ENCODE data around the gene HMGXB3. TPM values are rescaled to one million over a fixed set of nuclear protein-coding genes. Genes with fewer than 3 reads are reported as not detected.

The HMGXB3 gene
- total RNA-seq, 1 experiment from 2014 or later, result 54.3 TPM

DNA sequence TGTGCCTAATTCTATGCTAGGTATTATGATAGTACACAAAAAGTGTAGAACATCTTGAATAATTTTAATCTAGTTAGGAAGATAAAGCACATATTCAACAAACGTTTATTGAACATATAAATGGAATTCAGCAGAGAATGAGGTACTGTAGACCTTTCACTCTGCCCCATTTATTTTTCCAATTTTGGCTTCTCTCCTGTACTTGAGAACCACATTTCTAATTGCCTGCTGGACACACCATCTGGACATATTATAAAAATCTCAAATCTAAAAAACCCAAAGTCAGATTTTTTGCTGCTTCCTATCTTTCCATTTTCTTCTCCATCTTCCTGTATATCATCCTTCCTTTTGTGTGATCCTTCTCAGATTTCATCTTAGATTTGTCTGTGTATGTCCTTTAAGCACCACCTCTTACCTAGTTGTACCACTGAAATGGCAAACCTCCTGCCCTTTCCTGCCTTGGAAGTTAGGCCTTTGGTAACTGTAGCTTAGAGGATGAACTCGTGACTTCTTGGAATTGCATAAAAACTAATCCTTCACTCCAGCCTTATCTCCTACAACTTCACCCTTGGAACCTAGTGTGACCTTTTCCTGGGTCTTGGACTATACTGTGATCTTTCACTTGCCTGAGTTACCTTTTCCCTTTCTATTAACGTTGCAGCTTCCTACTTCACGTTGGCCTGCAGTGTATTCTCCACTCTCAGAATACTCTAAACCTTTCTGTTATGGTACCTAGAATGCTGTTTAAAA, 31.2 kb upstream of the HMGXB3 start:
- no peak for DNase-seq (ENCODE audit: low read depth, low spot score)
- in situ Hi-C loops (cut with HindIII; ENCODE audit: low pct_unique_long_range_greater_than_20kb, low sequenced_read_pairs), result no loop called here

DNA sequence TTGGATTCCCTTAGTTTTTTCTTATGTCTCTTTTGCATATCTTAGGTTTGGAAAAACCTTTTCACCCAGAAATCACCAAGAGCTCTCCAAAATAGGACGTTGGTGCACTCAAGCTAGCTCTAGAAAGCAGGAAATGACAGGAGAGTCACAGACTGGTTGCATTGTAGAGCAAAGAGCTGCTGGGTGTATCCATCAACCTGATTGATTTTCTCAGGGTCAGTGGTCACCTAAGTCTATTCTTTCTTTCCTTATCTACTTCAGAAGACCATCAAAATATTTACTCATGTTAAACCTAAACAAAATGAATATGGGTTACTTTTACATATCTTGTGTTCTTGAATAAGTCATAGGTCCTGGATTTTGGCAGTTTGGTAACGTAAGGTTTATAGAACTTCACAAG, 25.1 kb upstream of the HMGXB3 start:
- DNase-seq (ENCODE audit: low read depth, low spot score), result no peak
- in situ Hi-C loops (cut with HindIII; ENCODE audit: low pct_unique_long_range_greater_than_20kb, low sequenced_read_pairs), result no loop called here

DNA sequence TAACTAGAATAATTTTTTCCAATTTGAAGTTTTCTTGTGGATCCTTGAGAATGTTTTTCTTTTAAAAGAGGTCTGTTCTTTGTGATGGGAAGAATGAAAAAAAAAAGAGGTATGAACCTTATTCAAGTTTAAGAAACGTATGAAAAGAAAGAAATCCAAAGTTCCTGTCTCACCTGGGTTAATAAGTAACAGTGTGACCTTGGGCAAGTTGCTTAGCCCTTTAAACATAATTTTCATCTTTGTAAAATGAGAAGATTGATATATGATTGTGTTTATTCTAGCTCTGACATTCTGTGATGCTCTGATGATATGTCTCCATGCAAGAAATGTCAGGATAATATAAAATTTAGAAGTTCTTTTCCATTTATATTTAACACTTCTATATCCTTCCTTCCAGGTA, 20.6 kb upstream of the HMGXB3 start:
- no peak for DNase-seq (ENCODE audit: low read depth, low spot score)
- in situ Hi-C loops (cut with HindIII; ENCODE audit: low pct_unique_long_range_greater_than_20kb, low sequenced_read_pairs), result no loop called here

DNA sequence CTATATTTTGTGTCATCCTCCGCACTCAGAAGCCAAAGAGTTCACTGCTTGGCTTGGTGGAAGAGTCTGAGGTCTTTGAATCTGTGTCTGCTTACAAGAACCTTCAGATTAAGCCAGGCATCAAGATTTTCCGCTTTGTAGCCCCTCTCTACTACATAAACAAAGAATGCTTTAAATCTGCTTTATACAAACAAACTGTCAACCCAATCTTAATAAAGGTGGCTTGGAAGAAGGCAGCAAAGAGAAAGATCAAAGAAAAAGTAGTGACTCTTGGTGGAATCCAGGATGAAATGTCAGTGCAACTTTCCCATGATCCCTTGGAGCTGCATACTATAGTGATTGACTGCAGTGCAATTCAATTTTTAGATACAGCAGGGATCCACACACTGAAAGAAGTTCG, 19.3 kb upstream of the HMGXB3 start:
- in situ Hi-C loops (cut with HindIII; ENCODE audit: low pct_unique_long_range_greater_than_20kb, low sequenced_read_pairs), result no loop called here
- DNase-seq (ENCODE audit: low read depth, low spot score), result no peak

DNA sequence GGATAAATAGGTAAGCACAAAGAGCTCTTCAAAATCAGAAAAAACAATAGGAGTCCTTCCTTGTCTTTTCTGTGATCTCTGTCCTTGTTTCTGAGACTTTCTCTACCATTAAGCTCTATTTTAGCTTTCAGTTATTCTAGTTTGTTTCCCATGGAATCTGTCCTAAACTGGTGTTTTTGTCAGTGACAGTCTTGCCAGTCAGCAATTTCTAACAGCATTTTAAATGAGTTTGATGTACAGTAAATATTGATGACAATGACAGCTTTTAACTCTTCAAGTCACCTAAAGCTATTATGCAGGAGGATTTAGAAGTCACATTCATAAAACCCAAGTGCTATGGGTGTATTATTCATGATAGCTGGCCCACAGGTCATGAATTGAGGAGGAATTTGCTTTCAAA, 18.0 kb upstream of the HMGXB3 start:
- in situ Hi-C loops (cut with HindIII; ENCODE audit: low pct_unique_long_range_greater_than_20kb, low sequenced_read_pairs), result no loop called here
- no peak for DNase-seq (ENCODE audit: low read depth, low spot score)

DNA sequence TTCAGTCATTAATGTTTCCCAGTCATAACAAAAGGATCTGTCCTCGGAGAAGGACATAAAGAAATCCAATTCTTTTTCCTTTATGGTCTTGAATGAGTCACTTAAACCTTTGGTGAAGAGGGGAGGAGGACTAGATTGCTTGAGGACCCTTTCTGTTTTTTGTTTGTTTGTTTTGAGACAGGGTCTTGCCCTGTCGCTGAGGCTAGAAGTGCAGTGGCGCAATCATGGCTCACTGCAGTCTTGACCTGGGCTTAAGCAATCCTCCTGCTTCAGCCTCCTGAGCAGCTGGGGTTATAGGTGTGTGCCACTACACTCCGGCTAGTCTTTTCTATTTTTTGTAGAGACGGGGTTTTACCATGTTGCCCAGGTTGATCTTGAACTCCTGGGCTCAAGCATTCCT, 12.4 kb upstream of the HMGXB3 start:
- no peak for DNase-seq (ENCODE audit: low read depth, low spot score)
- in situ Hi-C loops (cut with HindIII; ENCODE audit: low pct_unique_long_range_greater_than_20kb, low sequenced_read_pairs), result no loop called here

DNA sequence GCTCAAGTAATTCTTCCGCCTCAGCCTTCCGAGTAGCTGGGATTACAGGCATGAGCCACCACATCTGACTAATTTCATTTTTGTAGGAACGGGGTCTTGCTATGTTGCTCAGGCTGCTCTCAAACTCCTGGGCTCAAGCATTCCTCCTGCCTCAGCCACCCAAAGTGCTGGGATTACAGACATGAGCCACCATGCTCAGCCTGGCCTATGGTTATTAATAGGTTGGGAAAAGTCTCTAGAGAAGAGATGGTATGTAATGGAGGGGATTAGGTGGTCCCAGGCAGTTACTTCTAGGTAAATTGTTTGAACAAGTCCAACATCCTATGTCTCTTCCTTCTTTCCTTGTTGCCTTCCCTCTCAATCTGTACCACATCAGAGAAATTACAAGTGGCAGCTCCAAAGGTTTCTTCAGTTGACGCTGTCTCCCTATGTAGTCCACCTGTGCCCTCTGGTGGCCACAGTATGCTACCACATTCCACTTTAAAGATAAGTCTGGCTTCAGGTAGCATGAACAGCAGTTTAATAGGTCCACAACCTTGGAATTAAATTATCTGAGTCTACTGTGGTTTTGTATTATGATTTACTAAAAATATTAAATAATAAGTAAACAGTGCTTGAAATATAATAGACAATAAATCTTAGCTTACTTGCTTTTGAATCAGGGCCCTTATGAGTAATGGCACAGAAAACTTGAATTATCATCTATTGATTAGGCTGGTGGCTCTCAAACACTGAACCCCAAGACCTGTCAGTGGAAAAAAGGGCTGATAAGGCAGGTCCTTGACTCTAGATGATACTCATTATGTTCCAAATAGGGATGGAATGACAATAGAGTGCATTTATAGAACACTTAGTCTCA, 9.8 kb upstream of the HMGXB3 start:
- peak; percentile 82 for DNase-seq (ENCODE audit: low read depth, low spot score)
- in situ Hi-C loops (cut with HindIII; ENCODE audit: low pct_unique_long_range_greater_than_20kb, low sequenced_read_pairs), result no loop called here

DNA sequence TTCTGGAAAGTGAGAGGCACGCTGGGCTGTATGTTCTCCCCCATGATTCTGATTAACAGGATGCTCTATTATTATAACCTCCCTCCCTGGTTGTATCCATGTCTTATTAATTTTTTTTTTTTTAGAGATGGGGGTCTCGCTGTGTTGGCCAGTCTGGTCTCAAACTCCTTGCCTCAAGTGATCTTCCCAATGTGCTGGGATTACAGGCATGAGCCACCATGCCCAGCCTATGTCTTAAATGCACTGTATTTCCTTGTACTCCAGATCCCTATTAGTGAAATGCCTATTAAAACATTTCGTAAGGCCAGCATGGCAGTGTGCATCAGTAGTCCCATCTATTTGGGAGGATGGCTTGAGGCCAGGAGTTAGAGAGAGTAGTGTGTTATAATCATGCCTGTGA, 7.1 kb upstream of the HMGXB3 start:
- in situ Hi-C loops (cut with HindIII; ENCODE audit: low pct_unique_long_range_greater_than_20kb, low sequenced_read_pairs), result no loop called here
- DNase-seq (ENCODE audit: low read depth, low spot score), result no peak

DNA sequence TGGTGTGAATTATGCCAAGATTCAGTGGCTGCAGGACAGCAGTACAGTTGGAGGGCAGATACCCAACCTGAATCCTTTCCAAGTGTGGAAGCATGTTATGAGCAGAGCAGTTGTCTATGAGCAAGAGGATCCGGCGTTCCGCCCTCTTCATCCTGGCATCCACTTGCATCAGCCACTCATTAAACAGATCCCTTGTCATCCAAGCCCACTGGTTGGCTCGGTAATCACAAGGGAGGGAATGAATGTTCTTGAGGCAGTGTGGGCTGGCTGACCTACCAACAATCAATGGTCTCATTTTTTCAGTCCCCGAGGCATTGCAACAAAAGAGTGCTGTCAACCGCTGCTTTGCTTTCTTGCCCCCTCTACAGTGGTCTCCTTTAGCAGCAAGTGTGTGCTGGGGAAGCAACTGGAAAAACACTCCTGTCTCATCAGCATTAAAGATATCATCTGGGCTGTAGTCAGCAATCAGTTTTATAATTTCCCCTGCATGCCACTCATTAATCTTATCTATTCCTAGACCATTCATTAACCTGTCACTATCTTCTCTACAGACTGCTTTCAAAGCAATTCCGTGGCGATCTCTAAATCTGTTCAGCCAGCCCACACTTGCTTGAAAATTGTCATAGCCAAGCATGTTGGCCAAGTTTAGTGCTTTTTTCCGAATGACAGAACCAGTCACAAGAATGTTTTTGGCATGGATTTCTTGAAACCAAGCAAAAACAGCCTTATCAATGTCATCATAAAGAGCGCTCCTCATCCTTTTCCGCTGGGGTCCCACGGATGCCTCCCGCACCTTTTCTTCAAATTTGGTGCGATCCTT, 4.9 kb upstream of the HMGXB3 start:
- DNase-seq (ENCODE audit: low read depth, low spot score), result peak; percentile 86
- in situ Hi-C loops (cut with HindIII; ENCODE audit: low pct_unique_long_range_greater_than_20kb, low sequenced_read_pairs), result no loop called here

DNA sequence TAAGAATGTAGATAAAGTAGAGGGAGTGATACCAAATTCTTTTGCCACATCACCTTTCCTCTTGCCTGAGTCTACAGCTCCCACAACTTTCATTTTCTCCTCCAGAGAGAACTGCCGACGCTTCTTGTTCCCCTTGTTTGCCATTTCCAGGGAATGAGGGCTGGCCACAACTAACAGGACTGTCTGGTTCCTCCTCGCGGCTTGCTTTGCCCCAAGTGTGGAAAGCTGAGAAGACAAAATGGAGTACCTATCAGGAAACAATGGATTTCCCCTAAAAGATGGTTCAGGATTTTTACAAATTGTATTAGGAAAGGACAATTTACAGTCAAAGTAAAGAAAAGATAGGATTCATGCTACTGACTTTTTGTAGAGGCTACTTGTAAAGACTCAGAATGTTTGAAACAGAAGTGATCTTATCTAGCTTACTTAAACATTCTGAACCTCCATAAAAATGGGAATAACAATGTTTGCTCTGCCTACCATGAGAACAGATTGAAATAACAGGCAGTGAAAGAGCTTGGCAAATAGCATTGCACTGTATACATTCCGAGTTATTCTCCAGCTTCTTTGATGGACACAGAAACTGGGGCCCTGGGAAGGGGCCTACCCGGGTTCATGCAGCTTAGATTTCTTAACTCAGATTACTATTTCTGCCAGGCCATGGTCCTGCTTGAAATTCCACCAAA, 4.2 kb upstream of the HMGXB3 start:
- DNase-seq (ENCODE audit: low read depth, low spot score), result no peak
- in situ Hi-C loops (cut with HindIII; ENCODE audit: low pct_unique_long_range_greater_than_20kb, low sequenced_read_pairs), result no loop called here

DNA sequence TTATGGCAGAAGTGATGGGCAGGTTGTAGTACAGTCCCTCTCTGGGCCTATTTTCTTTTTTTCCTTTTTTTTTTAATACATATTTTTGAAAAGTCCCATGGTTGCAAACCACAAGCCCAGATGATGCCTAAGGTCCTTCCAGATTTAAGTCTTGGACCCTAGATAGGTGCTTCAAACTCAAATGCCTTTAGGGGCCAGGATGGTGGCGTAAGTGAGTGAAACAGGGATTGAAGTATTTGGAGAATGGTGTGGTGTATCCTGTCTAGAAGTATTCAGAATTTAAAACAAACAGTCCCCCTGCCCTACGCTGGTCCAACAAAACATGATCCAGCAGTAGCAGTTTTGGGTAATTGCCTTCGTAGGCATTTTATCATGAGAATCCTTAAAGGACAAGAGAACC, 2.3 kb upstream of the HMGXB3 start:
- in situ Hi-C loops (cut with HindIII; ENCODE audit: low pct_unique_long_range_greater_than_20kb, low sequenced_read_pairs), result no loop called here
- no peak for DNase-seq (ENCODE audit: low read depth, low spot score)

DNA sequence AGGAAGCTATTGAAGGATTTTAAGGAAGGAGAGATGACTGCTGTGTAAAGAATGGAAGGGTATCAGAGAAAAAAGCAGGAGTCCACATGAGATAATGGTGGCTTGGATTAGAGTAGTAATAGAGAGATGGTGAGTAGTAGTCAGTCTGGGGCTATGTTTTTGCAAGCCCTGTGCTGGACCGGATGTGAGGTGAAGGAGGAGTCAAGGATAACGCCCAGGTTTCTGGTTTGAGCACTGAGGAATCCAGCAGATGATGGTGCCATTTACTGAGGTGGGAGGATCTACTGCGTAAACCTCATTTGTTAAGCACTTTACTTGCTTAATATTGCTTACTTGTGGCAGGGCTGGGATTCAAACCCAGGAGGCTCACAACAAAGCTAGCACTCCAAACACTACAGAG, 1.2 kb upstream of the HMGXB3 start:
- DNase-seq (ENCODE audit: low read depth, low spot score), result no peak
- in situ Hi-C loops (cut with HindIII; ENCODE audit: low pct_unique_long_range_greater_than_20kb, low sequenced_read_pairs), result no loop called here

DNA sequence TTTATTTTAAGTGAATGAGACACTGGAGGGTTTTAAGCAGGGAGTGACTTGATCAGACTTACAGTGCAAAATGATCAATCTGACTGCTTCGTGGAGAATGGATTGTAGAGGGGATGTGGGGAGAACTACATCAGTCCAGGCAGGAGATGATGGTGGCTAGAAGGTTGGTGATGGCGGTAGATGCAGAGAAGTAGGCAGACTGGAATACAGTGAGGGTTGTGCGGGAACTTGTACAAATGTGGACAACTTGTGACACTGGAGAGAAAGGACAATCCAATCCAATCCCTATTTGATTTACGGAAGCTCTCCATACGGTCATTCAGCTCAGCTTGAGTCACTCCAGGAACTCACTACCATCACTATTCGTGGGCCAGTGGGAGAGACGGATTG, 678 bp upstream of the HMGXB3 start:
- in situ Hi-C loops (cut with HindIII; ENCODE audit: low pct_unique_long_range_greater_than_20kb, low sequenced_read_pairs), result no loop called here
- DNase-seq (ENCODE audit: low read depth, low spot score), result no peak

DNA sequence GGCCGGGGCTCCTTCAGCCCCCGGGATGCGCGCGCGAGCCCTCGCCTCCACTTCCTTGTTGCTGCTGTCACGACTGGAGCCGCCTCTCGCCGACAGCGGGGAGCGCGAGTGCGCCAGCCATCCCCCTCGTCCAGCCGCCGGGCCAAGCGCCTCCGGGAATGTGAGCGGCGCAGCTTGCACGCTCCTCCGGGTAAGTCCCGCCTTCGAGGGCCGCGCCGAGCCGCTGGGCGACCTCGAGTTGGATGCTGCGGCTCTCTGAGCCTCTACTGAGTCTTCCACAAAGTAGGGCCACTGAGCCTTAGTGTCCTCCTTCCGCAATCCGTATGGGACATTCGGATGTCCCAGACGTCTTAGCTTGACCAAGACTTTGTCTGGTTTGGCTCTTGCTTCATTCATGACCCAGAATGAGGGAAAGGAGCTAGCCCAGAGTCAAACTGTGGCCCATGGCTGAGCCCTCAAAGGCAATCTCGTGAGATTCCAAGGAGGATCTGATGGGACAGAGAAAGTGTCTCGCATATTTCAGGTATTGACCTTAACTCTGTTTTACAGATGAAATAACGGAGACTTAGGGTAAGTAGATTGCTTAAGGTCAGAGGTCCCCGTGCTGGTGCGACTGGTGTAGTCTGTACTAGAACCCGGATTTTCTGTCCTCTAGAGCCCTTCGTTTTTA, 586 bp downstream of the HMGXB3 start:
- DNase-seq (ENCODE audit: low read depth, low spot score), result peak; percentile 12
- in situ Hi-C loops (cut with HindIII; ENCODE audit: low pct_unique_long_range_greater_than_20kb, low sequenced_read_pairs), result no loop called here

DNA sequence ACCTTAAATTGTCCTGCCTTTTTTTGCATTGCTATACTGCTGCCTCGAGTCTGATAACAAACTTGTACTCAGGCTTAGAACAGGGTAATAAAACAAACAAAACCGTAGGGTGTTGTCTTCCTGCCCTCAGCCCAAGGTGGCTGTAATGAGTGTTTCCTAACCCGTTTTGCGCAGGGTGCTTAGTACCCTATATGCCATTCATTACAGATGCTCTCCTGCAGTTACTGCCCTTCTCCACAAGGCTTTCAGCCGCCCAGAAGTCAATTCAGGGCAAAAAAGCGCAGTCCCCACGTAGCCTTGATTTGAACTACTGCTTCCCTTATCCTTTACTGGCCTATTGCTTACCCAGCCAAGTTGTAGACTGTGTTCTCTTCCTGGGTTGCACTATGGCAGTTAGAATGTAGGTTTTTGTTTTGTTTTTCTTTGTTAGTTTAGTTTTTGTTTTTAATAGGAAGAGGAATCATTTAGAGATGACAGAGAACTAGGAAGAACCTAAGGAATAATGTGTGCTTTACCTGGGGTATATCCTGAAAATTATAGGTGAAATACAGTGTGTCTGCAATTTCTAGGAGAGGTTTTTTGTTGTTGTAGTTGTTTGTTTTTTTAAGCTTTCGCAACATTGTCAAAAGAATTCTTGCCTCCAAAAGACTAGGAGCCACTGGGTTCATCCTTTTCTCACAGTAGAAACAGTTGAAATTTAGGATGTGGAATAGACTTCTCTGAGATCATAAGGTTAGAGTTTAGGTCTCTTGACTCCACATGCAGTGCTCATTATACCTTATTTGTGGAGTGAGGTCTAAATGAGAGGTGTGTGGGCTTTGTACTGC, 1.3 kb downstream of the HMGXB3 start:
- in situ Hi-C loops (cut with HindIII; ENCODE audit: low pct_unique_long_range_greater_than_20kb, low sequenced_read_pairs), result no loop called here
- DNase-seq (ENCODE audit: low read depth, low spot score), result peak; percentile 78

DNA sequence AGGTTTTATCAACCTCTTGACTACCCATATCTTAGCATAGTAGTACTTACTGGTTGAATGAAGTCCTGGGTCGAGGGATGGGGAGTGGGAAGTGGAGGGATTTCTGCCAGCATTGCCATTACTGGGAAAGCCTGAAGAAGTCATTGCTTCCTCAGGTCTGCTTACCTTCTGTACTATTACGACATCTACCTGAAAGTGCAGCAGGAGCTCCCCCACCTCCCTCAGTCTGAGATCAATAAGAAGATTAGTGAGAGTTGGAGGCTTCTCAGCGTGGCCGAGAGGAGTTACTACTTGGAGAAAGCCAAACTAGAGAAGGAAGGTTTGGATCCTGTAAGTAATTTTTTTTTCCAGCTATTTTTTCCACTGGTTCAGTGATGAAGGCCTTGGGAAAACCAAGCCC, 5.8 kb downstream of the HMGXB3 start:
- no peak for DNase-seq (ENCODE audit: low read depth, low spot score)
- in situ Hi-C loops (cut with HindIII; ENCODE audit: low pct_unique_long_range_greater_than_20kb, low sequenced_read_pairs), result no loop called here

DNA sequence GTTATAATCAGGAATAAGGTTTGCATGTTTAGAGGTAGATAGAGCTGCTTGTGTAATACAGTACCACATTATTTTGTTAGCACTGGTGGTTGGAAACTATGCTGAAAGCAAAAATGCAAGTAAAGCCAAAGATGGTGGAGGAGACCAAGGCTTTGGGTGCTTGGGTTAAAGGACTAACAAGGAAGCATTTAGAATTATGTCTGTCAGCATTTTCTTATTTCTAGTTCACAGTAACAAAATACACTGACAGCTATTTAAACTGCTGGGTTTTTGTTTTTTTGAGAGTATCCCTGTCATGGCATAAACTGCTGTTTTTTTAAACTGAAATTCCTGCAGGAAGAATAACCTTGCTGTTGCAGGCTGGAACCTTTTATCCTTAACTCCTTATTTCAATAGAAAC, 6.5 kb downstream of the HMGXB3 start:
- in situ Hi-C loops (cut with HindIII; ENCODE audit: low pct_unique_long_range_greater_than_20kb, low sequenced_read_pairs), result no loop called here
- DNase-seq (ENCODE audit: low read depth, low spot score), result no peak
